HG03064 (cell line): ENCODE data around the gene ZNF416.

ENCODE experiments used
- ATAC-seq: cut with Tn5 transposase; IDR thresholded peaks from one replicate; pipeline ENCODE4 v1.9.1; 2021; ENCODE audit warnings: low read depth; ENCODE audit not compliant: unreplicated experiment

ZNF416 gene

DNA sequence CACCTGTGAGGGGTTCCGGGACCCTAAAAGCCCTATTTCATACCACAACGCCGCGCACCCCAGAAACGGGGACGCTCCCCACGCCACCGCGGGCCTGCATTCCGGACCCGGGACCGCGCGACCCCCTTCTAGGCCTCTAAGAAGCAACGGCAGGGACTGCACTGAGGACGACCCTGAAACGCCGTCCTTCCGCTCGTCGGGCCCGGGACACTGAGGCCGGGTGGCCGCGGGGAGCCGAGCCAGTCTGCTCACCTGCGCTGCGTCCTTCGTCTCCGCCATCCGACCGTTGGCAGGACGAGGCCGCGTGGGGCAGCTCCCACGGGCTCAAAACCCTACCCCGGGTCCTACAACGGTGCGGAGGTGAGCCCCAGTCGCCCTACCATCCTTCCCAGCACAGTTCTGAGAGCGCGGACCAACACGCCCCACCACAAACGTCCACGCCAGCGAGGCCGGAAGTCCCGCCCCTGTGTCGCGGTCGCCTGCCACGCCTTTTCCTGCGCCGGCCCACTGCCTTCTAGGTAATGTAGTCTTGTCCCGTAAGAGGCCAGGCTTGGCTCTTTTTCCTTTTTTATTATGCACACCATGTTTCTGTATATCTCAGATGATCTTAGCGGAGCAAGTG lies 19.2 kb downstream of the ZNF416 start, which contains the start of gene ZNF550:
Gene ZNF550, minus strand, starts transcription at position 460 of the 622 bp plus-strand sequence. Its CDS starts 181 bp downstream, at position 279.
- ATAC-seq: peak; percentile 91

DNA sequence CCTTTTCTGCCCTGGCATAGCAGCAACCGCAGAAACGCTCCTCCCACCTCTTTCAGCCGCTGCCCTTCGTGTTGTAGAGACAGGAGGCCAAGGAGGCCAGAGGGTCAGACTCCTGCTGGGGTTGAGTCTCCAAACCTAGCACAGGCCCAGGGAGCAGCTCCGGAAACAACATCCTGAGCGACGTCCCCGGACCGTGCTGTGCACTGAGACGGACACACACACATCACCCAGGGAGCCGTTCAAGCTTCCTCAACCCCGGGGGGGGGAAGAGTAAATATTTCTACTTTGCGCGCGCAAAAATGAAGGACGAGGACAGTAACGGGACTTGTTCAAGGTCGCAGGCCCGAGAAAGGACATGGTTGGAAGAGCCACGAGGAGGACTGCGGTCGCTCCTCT lies 19.7 kb downstream of the ZNF416 start:
- ATAC-seq: no peak

DNA sequence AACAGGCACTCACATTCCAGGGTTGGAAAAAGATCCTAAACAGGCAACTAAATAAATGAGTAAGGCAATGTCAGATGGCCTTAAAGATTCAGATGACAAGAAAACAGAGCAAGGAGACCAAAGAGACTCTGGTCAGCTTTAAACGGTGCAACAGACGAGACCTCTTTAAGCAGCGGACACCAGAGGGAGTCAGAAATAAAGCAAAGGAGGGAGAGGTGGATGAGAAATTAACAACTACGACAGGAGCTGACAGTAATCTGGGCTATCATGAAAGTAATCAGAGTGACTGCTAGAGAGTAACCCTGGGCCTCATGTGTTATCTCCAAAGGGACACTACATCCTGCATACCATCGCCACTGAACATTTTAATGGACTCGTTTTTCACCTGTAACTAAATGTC lies 20.2 kb downstream of the ZNF416 start:
- no peak for ATAC-seq

DNA sequence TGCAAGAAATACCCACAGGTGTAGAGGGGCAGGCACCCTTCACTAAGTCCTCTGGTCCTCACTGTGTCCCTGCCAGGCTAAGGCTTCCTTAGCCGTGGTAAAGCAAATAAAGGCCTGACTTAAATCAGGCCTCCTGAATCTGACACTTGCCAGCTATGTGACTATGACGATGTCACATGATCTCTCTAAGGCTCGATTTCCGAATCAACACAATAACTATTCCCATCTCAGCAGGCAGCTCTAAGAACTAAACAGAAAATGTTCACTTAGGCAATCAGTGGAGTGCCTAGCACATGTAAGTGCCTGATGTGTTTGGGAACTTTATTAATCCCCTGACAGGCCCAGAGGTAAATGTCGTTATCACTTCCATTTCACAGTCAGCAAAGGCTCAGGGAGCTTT lies 21.1 kb downstream of the ZNF416 start:
- ATAC-seq: no peak

DNA sequence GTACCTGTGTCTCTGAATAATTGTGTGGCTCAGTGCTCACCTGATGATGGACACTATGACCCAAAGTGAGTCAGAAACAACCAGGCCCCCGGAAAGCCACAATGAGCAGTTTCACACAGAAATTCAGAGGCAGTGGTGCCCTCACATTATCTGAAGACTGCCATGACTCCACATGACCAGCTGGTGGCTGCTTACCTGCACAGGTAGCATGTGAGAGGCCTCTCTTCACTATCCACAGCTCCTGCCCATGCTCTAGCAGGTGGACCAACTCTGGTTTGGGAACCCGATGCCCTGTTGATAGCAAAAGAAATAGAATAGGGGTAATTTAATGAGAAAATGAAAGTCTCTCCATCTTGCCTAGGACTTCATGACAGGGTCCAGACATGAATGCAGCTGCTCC lies 26.3 kb downstream of the ZNF416 start:
- no peak for ATAC-seq

DNA sequence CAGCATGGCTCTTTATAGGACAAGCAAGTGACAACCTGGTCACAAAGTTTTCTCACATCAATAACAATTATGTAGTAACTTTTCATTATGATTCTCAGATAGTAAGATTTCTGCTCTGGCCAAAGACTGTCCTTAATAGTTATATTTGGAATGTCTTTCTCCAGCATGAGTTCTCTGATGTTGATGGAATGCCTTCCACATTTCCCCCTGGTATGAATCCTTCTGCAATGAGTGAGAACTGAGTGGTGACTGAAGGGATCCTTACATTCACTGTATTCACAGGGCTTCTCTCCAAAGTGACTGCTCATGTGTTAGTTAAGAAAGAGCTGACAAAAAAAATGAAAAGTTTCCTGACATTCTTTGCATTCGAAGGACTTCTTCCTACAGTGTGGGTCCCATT lies 32.2 kb downstream of the ZNF416 start:
- ATAC-seq: no peak

DNA sequence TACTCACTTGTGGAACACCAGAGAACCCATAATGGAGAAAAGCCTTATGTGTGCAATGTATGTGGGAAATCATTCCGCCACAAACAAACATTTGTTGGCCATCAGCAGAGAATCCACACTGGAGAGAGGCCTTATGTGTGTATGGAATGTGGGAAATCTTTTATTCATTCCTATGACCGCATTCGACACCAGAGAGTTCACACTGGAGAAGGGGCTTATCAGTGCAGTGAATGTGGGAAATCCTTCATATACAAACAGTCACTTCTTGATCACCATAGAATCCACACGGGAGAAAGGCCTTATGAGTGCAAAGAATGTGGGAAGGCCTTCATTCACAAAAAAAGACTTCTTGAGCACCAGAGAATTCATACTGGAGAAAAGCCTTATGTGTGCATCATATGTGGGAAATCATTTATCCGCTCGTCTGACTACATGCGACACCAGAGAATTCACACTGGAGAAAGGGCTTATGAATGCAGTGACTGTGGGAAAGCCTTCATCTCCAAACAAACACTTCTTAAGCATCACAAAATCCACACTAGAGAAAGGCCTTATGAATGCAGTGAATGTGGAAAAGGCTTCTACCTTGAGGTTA lies 40.7 kb downstream of the ZNF416 start:
- ATAC-seq: no peak

DNA sequence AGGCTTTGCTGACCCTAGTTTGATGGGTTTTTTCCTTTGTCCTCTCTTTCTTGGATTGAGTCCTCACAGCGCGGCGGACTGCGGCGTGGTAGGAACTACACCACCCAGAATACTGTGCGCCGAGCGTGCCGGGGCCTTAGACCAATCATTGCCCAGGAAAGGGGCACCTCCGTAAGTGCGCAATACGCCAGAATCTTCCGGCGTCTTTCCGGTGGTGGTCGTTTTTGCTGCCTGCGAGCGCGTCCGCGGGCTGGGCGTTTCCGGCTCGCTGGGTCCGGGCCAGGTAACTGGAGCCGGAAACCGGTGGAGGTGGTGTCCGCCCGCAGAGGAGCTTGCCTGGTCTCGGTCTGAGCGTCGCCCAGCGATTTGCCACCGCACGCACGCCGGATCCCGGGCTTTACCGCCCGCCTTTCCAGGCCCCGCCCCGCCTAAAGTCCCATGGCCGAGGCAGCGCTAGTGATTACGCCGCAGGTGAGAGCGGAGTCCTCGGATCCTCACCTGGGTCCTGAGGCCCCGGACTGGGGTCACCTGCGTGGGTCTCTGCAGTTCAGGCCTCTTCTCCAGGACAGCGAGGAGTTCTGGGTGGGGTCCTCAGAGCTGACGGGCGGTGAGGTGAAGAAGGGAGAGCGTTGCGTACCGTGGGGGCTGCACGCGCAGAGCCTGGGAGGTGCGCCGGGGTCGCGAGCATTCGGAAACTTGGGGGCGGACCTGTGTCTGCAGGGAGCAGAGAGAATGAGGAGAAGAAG lies 51.4 kb downstream of the ZNF416 start, which contains the start of gene ZNF549:
Gene ZNF549, plus strand, starts transcription at position 221 of the 746 bp plus-strand sequence. Its CDS starts 218 bp downstream, at position 439.
- peak; percentile 97 for ATAC-seq
